ENCODE measurements around the gene PIGC.

GRCh38 chr1:172416496-172417035 lies 27.3 kb downstream of the PIGC start:
- TF ChIP-seq EZH2 (IDR thresholded peaks at IDR 0.05; ENCODE audit: insufficient read depth, poor library complexity, severe bottlenecking), result no peak
- no peak for TF ChIP-seq EZH2phosphoT487 (IDR thresholded peaks at IDR 0.05; ENCODE audit: insufficient read depth, low read depth)
